SK-N-SH treated with all-trans-retinoic acid at 6 μM for 48 hours (cell line): ENCODE data around the gene ERO1A.

ENCODE experiments used
- CREB5 ChIP-seq: fragments of 250-450 bp; sonication (Bioruptor Pico); IDR thresholded peaks from 2 replicates; pipeline ENCODE4 v1.5.1; 2020; ENCODE audit warnings: low read depth, mild to moderate bottlenecking, moderate library complexity
- PATZ1 ChIP-seq: fragments of 250-450 bp; sonication (Bioruptor Pico); IDR thresholded peaks from 2 replicates; pipeline ENCODE4 v1.8.0; 2020; ENCODE audit warnings: mild to moderate bottlenecking, moderate library complexity, borderline replicate concordance
- RARB ChIP-seq: fragments of 250-450 bp; sonication (Bioruptor Pico); IDR thresholded peaks from 2 replicates; pipeline ENCODE4 v1.8.0; 2021; ENCODE audit warnings: mild to moderate bottlenecking, moderate library complexity
- ZFP30 ChIP-seq: fragments of 450-650 bp; formaldehyde crosslinking; IDR thresholded peaks from 2 replicates; pipeline ENCODE4 v1.5.0; 2022; ENCODE audit warnings: mild to moderate bottlenecking, moderate library complexity

DNA sequence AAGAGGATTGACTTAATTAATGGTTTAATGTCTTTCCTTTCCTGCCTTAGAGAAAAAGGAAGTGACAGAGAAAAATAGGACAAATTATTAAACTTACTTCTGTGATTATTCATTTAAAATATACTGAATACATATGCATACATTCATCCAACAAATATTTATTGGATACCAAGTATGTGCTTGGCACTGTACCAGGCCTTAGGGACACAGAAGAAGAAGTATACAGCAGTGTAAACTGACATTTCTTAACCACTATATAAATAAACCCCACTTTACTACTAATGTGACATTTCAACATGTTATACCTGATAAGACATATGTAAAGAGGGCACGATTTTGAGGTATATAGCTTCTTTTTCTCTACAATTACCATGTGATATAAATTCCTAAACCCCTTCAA is 53.6 kb downstream of the ERO1A start:
- TF ChIP-seq ZFP30, result no peak
- TF ChIP-seq CREB5 (CRISPR knock-in tag), result no peak
- TF ChIP-seq PATZ1, result no peak
- TF ChIP-seq RARB, result no peak
